ENCODE results near the gene RPGRIP1. TPM values are rescaled to one million over a fixed set of nuclear protein-coding genes. Genes with fewer than 3 reads are reported as not detected.
A peak's percentile ranks its signal among the peaks of the same experiment; 100 is the strongest.

The RPGRIP1 gene
- total RNA-seq, 1 experiment from 2014 or later = 0.50 TPM

DNA sequence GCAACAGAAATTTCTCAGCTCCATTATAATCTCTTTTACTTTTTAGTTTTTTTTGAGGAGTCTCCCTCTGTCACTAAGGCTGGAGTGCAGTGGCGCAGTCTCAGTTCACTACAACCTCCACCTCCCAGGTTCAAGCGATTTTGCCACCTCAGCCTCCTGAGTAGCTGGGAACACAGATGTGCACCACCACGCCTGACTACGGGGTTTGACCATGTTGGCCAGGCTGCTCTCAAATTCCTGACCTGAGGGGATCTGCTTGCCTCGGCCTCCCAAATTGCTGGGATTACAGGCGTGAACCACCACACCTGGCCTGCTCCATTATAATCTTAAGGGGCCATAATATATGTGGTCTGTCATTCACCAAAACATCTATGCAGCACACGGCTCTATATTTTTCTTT, 34.1 kb upstream of the RPGRIP1 start:
- POLR2A ChIA-PET = interaction anchor here (0.6 to 2.5 kb wide), 2 partner anchors 9 to 14 kb away, joined by 7 read pairs; no protein-coding TSS in a partner anchor
- no peaks in the 10 kb centered on the region for H3K27me3 Mint-ChIP-seq (ENCODE audit: low read depth)
- DNase-seq (ENCODE audit: low spot score) (no peak), ATAC-seq (no peak)
- TF ChIP-seq SOX15 (CRISPR knock-in tag; IDR thresholded peaks at IDR 0.05) = no peak
- no peak for TF ChIP-seq FOXJ3 (CRISPR knock-in tag; IDR thresholded peaks at IDR 0.05; ENCODE audit: borderline replicate concordance)
- TF ChIP-seq, protein P1, sequence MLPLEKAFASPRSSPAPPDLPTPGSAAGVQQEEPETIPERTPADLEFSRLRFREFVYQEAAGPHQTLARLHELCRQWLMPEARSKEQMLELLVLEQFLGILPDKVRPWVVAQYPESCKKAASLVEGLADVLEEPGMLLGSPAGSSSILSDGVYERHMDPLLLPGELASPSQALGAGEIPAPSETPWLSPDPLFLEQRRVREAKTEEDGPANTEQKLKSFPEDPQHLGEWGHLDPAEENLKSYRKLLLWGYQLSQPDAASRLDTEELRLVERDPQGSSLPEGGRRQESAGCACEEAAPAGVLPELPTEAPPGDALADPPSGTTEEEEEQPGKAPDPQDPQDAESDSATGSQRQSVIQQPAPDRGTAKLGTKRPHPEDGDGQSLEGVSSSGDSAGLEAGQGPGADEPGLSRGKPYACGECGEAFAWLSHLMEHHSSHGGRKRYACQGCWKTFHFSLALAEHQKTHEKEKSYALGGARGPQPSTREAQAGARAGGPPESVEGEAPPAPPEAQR (CRISPR knock-in tag; IDR thresholded peaks at IDR 0.05) = no peak
- TF ChIP-seq, protein P2, sequence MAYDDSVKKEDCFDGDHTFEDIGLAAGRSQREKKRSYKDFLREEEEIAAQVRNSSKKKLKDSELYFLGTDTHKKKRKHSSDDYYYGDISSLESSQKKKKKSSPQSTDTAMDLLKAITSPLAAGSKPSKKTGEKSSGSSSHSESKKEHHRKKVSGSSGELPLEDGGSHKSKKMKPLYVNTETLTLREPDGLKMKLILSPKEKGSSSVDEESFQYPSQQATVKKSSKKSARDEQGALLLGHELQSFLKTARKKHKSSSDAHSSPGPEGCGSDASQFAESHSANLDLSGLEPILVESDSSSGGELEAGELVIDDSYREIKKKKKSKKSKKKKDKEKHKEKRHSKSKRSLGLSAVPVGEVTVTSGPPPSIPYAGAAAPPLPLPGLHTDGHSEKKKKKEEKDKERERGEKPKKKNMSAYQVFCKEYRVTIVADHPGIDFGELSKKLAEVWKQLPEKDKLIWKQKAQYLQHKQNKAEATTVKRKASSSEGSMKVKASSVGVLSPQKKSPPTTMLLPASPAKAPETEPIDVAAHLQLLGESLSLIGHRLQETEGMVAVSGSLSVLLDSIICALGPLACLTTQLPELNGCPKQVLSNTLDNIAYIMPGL (CRISPR knock-in tag; IDR thresholded peaks at IDR 0.05) = no peak
- TF ChIP-seq, protein P3, sequence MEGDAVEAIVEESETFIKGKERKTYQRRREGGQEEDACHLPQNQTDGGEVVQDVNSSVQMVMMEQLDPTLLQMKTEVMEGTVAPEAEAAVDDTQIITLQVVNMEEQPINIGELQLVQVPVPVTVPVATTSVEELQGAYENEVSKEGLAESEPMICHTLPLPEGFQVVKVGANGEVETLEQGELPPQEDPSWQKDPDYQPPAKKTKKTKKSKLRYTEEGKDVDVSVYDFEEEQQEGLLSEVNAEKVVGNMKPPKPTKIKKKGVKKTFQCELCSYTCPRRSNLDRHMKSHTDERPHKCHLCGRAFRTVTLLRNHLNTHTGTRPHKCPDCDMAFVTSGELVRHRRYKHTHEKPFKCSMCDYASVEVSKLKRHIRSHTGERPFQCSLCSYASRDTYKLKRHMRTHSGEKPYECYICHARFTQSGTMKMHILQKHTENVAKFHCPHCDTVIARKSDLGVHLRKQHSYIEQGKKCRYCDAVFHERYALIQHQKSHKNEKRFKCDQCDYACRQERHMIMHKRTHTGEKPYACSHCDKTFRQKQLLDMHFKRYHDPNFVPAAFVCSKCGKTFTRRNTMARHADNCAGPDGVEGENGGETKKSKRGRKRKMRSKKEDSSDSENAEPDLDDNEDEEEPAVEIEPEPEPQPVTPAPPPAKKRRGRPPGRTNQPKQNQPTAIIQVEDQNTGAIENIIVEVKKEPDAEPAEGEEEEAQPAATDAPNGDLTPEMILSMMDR (IDR thresholded peaks at IDR 0.05) = no peak
- peaks cover 74% of the 10 kb centered on the region for H3K36me3 Mint-ChIP-seq
- H3K4me1 Mint-ChIP-seq = peaks cover 67% of the 10 kb centered on the region
- CTCF ChIA-PET = interaction anchor here (0.7 kb wide), 1 partner anchor 152 kb away, joined by 3 read pairs; no protein-coding TSS in a partner anchor
- no peaks in the 10 kb centered on the region for H3K9me3 Mint-ChIP-seq
- peak overlapping the region; percentile 74; the same call in 1 of the 2 replicates for H3K27ac Mint-ChIP-seq
- no peak overlapping the region; the same call in 1 of the 2 replicates for H3K4me3 Mint-ChIP-seq

- no peak overlapping the region; the same call in 1 of the 2 replicates for H3K4me3 Mint-ChIP-seq
- CTCF ChIA-PET = no interaction called here
These were observed 31.5 kb upstream of the RPGRIP1 start for GRCh38 chr14:21248338-21248737.

More at GRCh38 chr14:21248338-21248737, 31.5 kb upstream of the RPGRIP1 start:
- H3K27me3 Mint-ChIP-seq (ENCODE audit: low read depth) = no peaks in the 10 kb centered on the region
- no peaks in the 10 kb centered on the region for H3K9me3 Mint-ChIP-seq
- peaks cover 84% of the 10 kb centered on the region for H3K36me3 Mint-ChIP-seq
- ATAC-seq = no peak
- no peak for TF ChIP-seq HMGA2 (CRISPR knock-in tag; IDR thresholded peaks at IDR 0.05)
- TF ChIP-seq, protein P3 (IDR thresholded peaks at IDR 0.05) = no peak
- no peak for TF ChIP-seq PRRX2 (CRISPR knock-in tag; IDR thresholded peaks at IDR 0.05)
- TF ChIP-seq ESRRA (CRISPR knock-in tag; IDR thresholded peaks at IDR 0.05; ENCODE audit: borderline replicate concordance) = no peak
- no peak for TF ChIP-seq SMAD3 (CRISPR knock-in tag; IDR thresholded peaks at IDR 0.05; ENCODE audit: borderline replicate concordance)
- TF ChIP-seq, protein P4, sequence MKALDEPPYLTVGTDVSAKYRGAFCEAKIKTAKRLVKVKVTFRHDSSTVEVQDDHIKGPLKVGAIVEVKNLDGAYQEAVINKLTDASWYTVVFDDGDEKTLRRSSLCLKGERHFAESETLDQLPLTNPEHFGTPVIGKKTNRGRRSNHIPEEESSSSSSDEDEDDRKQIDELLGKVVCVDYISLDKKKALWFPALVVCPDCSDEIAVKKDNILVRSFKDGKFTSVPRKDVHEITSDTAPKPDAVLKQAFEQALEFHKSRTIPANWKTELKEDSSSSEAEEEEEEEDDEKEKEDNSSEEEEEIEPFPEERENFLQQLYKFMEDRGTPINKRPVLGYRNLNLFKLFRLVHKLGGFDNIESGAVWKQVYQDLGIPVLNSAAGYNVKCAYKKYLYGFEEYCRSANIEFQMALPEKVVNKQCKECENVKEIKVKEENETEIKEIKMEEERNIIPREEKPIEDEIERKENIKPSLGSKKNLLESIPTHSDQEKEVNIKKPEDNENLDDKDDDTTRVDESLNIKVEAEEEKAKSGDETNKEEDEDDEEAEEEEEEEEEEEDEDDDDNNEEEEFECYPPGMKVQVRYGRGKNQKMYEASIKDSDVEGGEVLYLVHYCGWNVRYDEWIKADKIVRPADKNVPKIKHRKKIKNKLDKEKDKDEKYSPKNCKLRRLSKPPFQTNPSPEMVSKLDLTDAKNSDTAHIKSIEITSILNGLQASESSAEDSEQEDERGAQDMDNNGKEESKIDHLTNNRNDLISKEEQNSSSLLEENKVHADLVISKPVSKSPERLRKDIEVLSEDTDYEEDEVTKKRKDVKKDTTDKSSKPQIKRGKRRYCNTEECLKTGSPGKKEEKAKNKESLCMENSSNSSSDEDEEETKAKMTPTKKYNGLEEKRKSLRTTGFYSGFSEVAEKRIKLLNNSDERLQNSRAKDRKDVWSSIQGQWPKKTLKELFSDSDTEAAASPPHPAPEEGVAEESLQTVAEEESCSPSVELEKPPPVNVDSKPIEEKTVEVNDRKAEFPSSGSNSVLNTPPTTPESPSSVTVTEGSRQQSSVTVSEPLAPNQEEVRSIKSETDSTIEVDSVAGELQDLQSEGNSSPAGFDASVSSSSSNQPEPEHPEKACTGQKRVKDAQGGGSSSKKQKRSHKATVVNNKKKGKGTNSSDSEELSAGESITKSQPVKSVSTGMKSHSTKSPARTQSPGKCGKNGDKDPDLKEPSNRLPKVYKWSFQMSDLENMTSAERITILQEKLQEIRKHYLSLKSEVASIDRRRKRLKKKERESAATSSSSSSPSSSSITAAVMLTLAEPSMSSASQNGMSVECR (CRISPR knock-in tag; IDR thresholded peaks at IDR 0.05; ENCODE audit: borderline replicate concordance) = no peak
- TF ChIP-seq, protein P5, sequence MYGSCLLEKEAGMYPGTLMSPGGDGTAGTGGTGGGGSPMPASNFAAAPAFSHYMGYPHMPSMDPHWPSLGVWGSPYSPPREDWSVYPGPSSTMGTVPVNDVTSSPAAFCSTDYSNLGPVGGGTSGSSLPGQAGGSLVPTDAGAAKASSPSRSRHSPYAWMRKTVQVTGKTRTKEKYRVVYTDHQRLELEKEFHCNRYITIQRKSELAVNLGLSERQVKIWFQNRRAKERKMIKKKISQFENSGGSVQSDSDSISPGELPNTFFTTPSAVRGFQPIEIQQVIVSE (CRISPR knock-in tag; IDR thresholded peaks at IDR 0.05; ENCODE audit: borderline replicate concordance) = no peak
- no peak for TF ChIP-seq ZNF317 (CRISPR knock-in tag; IDR thresholded peaks at IDR 0.05; ENCODE audit: borderline replicate concordance, low read depth)
- no peak for TF ChIP-seq ZNF232 (CRISPR knock-in tag; IDR thresholded peaks at IDR 0.05)
- TF ChIP-seq USF2 (CRISPR knock-in tag; IDR thresholded peaks at IDR 0.05) = no peak
- no peak for TF ChIP-seq JUN (CRISPR knock-in tag; IDR thresholded peaks at IDR 0.05)
- H3K27ac Mint-ChIP-seq = peak overlapping the region; percentile 64
- POLR2A ChIA-PET = no interaction called here
- peaks cover 51% of the 10 kb centered on the region for H3K4me1 Mint-ChIP-seq
- no peak for DNase-seq (ENCODE audit: low spot score)

Data from WTC11 (cell line).